GM12878 (cell line): ENCODE measurements around the gene DUSP15. TPM values are rescaled to one million over a fixed set of nuclear protein-coding genes. Genes with fewer than 3 reads are reported as not detected.

Experiments used
- ATAC-seq: fragments of 200-7000 bp; cut with Tn5 transposase; 3 replicates; pipeline ENCODE4 v1.9.1; 2020; ENCODE audit warnings: mild to moderate bottlenecking, moderate library complexity
- BruUV-seq: library from RNA; stranded (reverse); fragments of 400-500 nt; replicated peaks from 2 replicates; lab custom pipeline; 2021; lab: Mats Ljungman, UMichigan
- CTCF ChIA-PET: fragments of 300-600 bp; sonication (Branson Sonifier 250); formaldehyde crosslinking; extraction: SDS; loops from one replicate; lab custom pipeline; 2021; ENCODE audit warnings: inconsistent platforms; lab: Yijun Ruan, JAX
- POLR2A ChIA-PET: fragments of 350-600 bp; formaldehyde crosslinking; extraction: SDS; loops from one replicate; lab custom pipeline; 2021; ENCODE audit warnings: inconsistent platforms; lab: Charles Lee
- RAD21 ChIA-PET: fragments of 300-600 bp; sonication (Branson Sonifier 250); formaldehyde crosslinking; loops from one replicate; lab custom pipeline; 2023; ENCODE audit warnings: antibody characterized with exemption; ENCODE audit not compliant: unreplicated experiment; lab: Charles Lee
- SMC1A ChIA-PET: fragments of 300-600 bp; sonication (Branson Sonifier 250); formaldehyde crosslinking; loops from one replicate; lab custom pipeline; 2023; ENCODE audit not compliant: unreplicated experiment, uncharacterized antibody; lab: Charles Lee
- DNase-seq: peaks from one replicate; pipeline ENCODE4 v3.0.0-alpha.2; 2011; ENCODE audit warnings: low read depth, low spot score
- FAIRE-seq: peaks from 3 replicates; lab custom pipeline; 2011; peaks lifted over from hg19 to GRCh38; lab: Jason Lieb, UNC
- H2AFZ ChIP-seq: 2 replicates; pipeline ENCODE4 v1.6.0; 2011; ENCODE audit warnings: low read depth, low read length, control low read depth; ENCODE audit not compliant: control insufficient read depth
- H3K27ac ChIP-seq: 2 replicates; pipeline ENCODE4 v1.5.1; 2011; ENCODE audit warnings: control low read depth; ENCODE audit not compliant: control insufficient read depth, insufficient read depth
- H3K27me3 ChIP-seq, 2 experiments: replicated peaks in 1 of 2; 2 replicates each; pipeline versions ENCODE4 v1.6.0 to v1.6.1; 2011; ENCODE audit warnings: low read length in 1 of 2; ENCODE audit not compliant: control insufficient read depth in 2 of 2, insufficient read depth in 2 of 2
- H3K36me3 ChIP-seq, 2 experiments: 2 replicates each; pipeline ENCODE4 v1.5.1; 2011; ENCODE audit warnings: low read length in 1 of 2; ENCODE audit not compliant: control insufficient read depth in 2 of 2, insufficient read depth in 2 of 2
- H3K4me1 ChIP-seq: 2 replicates; pipeline ENCODE4 v1.6.1; 2011; ENCODE audit warnings: mild to moderate bottlenecking, low read length, moderate library complexity, mixed read lengths; ENCODE audit not compliant: control insufficient read depth, insufficient read depth
- H3K4me2 ChIP-seq: 2 replicates; pipeline ENCODE4 v1.6.0; 2011; ENCODE audit warnings: control low read depth; ENCODE audit not compliant: control insufficient read depth, insufficient read depth
- H3K4me3 ChIP-seq: fragments of 200-600 bp; sonication (generic); 2 replicates; pipeline ENCODE4 v1.5.1; 2016
- H3K79me2 ChIP-seq: 2 replicates; pipeline ENCODE4 v1.6.0; 2011; ENCODE audit warnings: low read length; ENCODE audit not compliant: control insufficient read depth, insufficient read depth
- H3K9ac ChIP-seq: 2 replicates; pipeline ENCODE4 v1.8.0; 2011; ENCODE audit warnings: low read length, control low read depth, mixed read lengths; ENCODE audit not compliant: control insufficient read depth, insufficient read depth
- H3K9me3 ChIP-seq: replicated peaks from 3 replicates; pipeline ENCODE4 v1.5.1; 2011; ENCODE audit warnings: mild to moderate bottlenecking, low read length; ENCODE audit not compliant: control insufficient read depth, insufficient read depth
- H4K20me1 ChIP-seq: 2 replicates; pipeline ENCODE4 v1.6.0; 2011; ENCODE audit not compliant: control insufficient read depth, insufficient read depth
- BCL11A ChIP-seq: IDR thresholded peaks from 2 replicates; pipeline ENCODE4 v1.6.1; 2011; ENCODE audit warnings: low read depth, low read length
- BHLHE40 ChIP-seq, 2 experiments: fragments of 450-650 bp in 1 of 2; IDR thresholded peaks; 2 replicates each; pipeline ENCODE4 v1.6.1; 2011 to 2017; ENCODE audit warnings: low read depth in 2 of 2, borderline replicate concordance in 1 of 2, improper control_type of control experiment in 1 of 2, low read length in 1 of 2, mild to moderate bottlenecking in 1 of 2
- BRCA1 ChIP-seq: IDR thresholded peaks from 2 replicates; pipeline ENCODE4 v1.6.1; 2011; ENCODE audit warnings: low read depth, low read length, improper control_type of control experiment
- CBX3 ChIP-seq: fragments of 200-600 bp; sonication (generic); IDR thresholded peaks from 2 replicates; pipeline ENCODE4 v1.6.1; 2016; ENCODE audit warnings: low read depth, borderline replicate concordance
- GABPA ChIP-seq: IDR thresholded peaks from 2 replicates; pipeline ENCODE4 v1.6.1; 2014; ENCODE audit warnings: antibody characterized with exemption, low read depth, mild to moderate bottlenecking, inconsistent platforms
- GATAD2B ChIP-seq: fragments of 450-650 bp; conservative IDR thresholded peaks from 2 replicates; pipeline ENCODE4 v1.6.1; 2017; ENCODE audit warnings: low read depth, mild to moderate bottlenecking, moderate library complexity
- MEF2A ChIP-seq: IDR thresholded peaks from 2 replicates; pipeline ENCODE4 v1.6.1; 2011; ENCODE audit warnings: low read depth, mild to moderate bottlenecking, low read length, moderate library complexity; ENCODE audit not compliant: insufficient read depth
- MLLT1 ChIP-seq: fragments of 450-650 bp; IDR thresholded peaks from 2 replicates; pipeline ENCODE4 v1.6.1; 2016; ENCODE audit warnings: mild to moderate bottlenecking
- MYB ChIP-seq: fragments of 150-350 bp; IDR thresholded peaks from 2 replicates; pipeline ENCODE4 v1.6.1; 2014; ENCODE audit warnings: mild to moderate bottlenecking, low read depth, low read length, borderline replicate concordance
- YY1 ChIP-seq: IDR thresholded peaks from 2 replicates; pipeline ENCODE4 v1.6.1; 2011; ENCODE audit warnings: low read depth, mild to moderate bottlenecking, low read length
- ZBTB11 ChIP-seq: fragments of 450-650 bp; formaldehyde crosslinking; IDR thresholded peaks from 2 replicates; pipeline ENCODE4 v1.5.0; 2022; ENCODE audit warnings: mild to moderate bottlenecking, missing genetic modification characterization
- ZNF217 ChIP-seq: fragments of 450-650 bp; IDR thresholded peaks from 2 replicates; pipeline ENCODE4 v1.6.1; 2017; ENCODE audit warnings: antibody characterized with exemption, mild to moderate bottlenecking
- WGBS: methylation state at CpG from one replicate; pipeline ENCODE4 v1.1.6; 2016; ENCODE audit warnings: low lambda C conversion rate; ENCODE audit not compliant: insufficient replicate concordance, insufficient coverage; ENCODE audit errors: missing lambda C conversion rate; 5-methylcytosine and 5-hydroxymethylcytosine counted together
- in situ Hi-C: fragments of 300-500 bp; cut with MboI; formaldehyde crosslinking; loops from 9 replicates; pipeline ENCODE4 v1.14.3; 2018; ENCODE audit warnings: mixed read lengths
- intact Hi-C: fragments of 100-400 bp; cut with micrococcal nuclease; formaldehyde crosslinking; loops from one replicate; pipeline ENCODE4 v1.14.2; 2022; ENCODE audit not compliant: unreplicated experiment
- polyA plus RNA-seq, 11 experiments: library from polyadenylated mRNA; depleted of rRNA in 4 of 11; unstranded in 6 of 11; stranded (reverse) in 5 of 11; fragments of >200 nt; fragmentation: Nextera tagmentation in 4 of 11; fragmentation: Illumina TruSeq in 1 of 11; extraction: Ambion mirVana in 4 of 11; extraction: Trizol in 1 of 11; gene quantifications; 1 replicate in 1 of 11; 2 replicates in 10 of 11; pipeline versions ENCODE4 v1.2.1 to v1.2.3, GENCODE V29; 2011 to 2016; ENCODE audit warnings: inconsistent platforms in 2 of 11, missing spikeins in 2 of 11, low read depth in 1 of 11
- total RNA-seq, 4 experiments: library from RNA; depleted of rRNA in 3 of 4; stranded (reverse); fragments of >200 nt in 3 of 4; fragmentation: Illumina TruSeq in 1 of 4; extraction: Trizol in 1 of 4; gene quantifications; 2 replicates each; pipeline versions ENCODE4 v1.2.1 to v1.2.3, GENCODE V29; 2013 to 2021

Gene DUSP15
- total and polyA plus RNA-seq, 10 of the 15 experiments (the other 5 are each of a cell fraction or from before 2014, with no cell fraction given) = 0.06 to 2.5 (median 0.67) TPM; not detected in 1

- TF ChIP-seq MLLT1 (no peak), ZBTB11 (no peak), MEF2A (no peak)
Observed at GRCh38 chr20:31848088-31848999, 22.0 kb downstream of the DUSP15 start (continued).

GRCh38 chr20:31846793-31847138, 23.6 kb downstream of the DUSP15 start:
- ATAC-seq = no peak
- ChIA-PET CTCF (interaction anchor here (0.6 to 7.3 kb wide), 36 partner anchors 9 to 341 kb away, joined by 3 to 109 read pairs (median 4); partner anchors contain the start of genes MYLK2, PDRG1 and TM9SF4), SMC1A (interaction anchor here (0.9 to 2.8 kb wide), 10 partner anchors 9 to 249 kb away, joined by 4 to 13 read pairs (median 5); partner anchors contain the start of gene PDRG1), RAD21 (interaction anchor here (1.1 to 1.9 kb wide), 6 partner anchors 9 to 185 kb away, joined by 4 to 25 read pairs (median 4); partner anchors contain the start of gene PDRG1), POLR2A (no interaction called here)
- Histone ChIP-seq H3K4me3 (no peak overlapping the region), H3K4me2 (no peak overlapping the region), H2AFZ (no peak overlapping the region), H4K20me1 (no peaks in the 10 kb centered on the region; the same call in 1 of the 2 replicates), H3K27me3 (no peaks in the 10 kb centered on the region; a peak in 2 of 4 replicates), H3K27ac (no peak overlapping the region), H3K36me3 (no peaks in the 10 kb centered on the region), H3K9ac (no peak overlapping the region), H3K4me1 (peaks cover 5% of the 10 kb centered on the region; the same call in 1 of the 2 replicates), H3K79me2 (no peaks in the 10 kb centered on the region), H3K9me3 (no peaks in the 10 kb centered on the region)
- in situ Hi-C loops (no loop called here), intact Hi-C loops (loop anchor here (1.0 to 5.0 kb wide), 2 partner anchors 24 to 171 kb away; no protein-coding TSS in a partner anchor)
- no peak for FAIRE-seq
- DNase-seq = no peak
- no TSS peak for BruUV-seq
- 31% methylated on average over 3 of the region's 3 CpGs for WGBS
- TF ChIP-seq BRCA1 (no peak), GATAD2B (no peak), MYB (no peak), BHLHE40 (IDR thresholded peaks at IDR 0.05; ENCODE audit: borderline replicate concordance in 1 of 2, low read depth in 2 of 2, low read length in 1 of 2) (no peak), GABPA (no peak), ZNF217 (no peak), YY1 (no peak), CBX3 (no peak), BCL11A (no peak)
